Thoracic aorta (tissue), 2 donors: ENCODE results near the gene GET4. TPM values are rescaled to one million over a fixed set of nuclear protein-coding genes. Genes with fewer than 3 reads are reported as not detected.

Source experiments
- ATAC-seq: fragments of 150-250 bp; one replicate; pipeline ENCODE4 v1.8.0; 2017; ENCODE audit warnings: low read depth; ENCODE audit not compliant: insufficient number of reproducible peaks, low FRiP score
- DNase-seq: peaks from one replicate; pipeline ENCODE4 v3.0.0-alpha.2; 2020; ENCODE audit warnings: low spot score
- H3K27ac ChIP-seq, 2 donors: fragments of 200-600 bp; sonication (generic); 1 replicate in 1 of 2; 2 replicates in 1 of 2; pipeline ENCODE4 v1.5.1; 2016; ENCODE audit warnings: mild to moderate bottlenecking in 2 of 2, moderate library complexity in 2 of 2
- H3K27me3 ChIP-seq: fragments of 200-600 bp; sonication (generic); replicated peaks from 2 replicates; pipeline ENCODE4 v1.6.0; 2016; ENCODE audit warnings: mild to moderate bottlenecking; ENCODE audit not compliant: insufficient read depth
- H3K36me3 ChIP-seq: fragments of 200-600 bp; sonication (generic); one replicate; pipeline ENCODE4 v1.5.1; 2016
- H3K4me1 ChIP-seq, 2 donors: fragments of 200-600 bp; sonication (generic); 1 replicate in 1 of 2; 2 replicates in 1 of 2; pipeline versions ENCODE4 v1.5.1 to v1.6.0; 2016; ENCODE audit warnings: low read depth in 2 of 2, mild to moderate bottlenecking in 1 of 2; ENCODE audit not compliant: control insufficient read depth in 1 of 2
- H3K4me3 ChIP-seq: fragments of 200-600 bp; sonication (generic); 2 replicates; pipeline ENCODE4 v1.5.1; 2016; ENCODE audit warnings: mild to moderate bottlenecking
- H3K9me3 ChIP-seq: fragments of 200-600 bp; sonication (generic); 2 replicates; pipeline ENCODE4 v1.5.1; 2016
- CTCF ChIP-seq: fragments of 200-600 bp; sonication (generic); IDR thresholded peaks from one replicate; pipeline ENCODE4 v1.5.1; 2019; ENCODE audit warnings: antibody characterized with exemption
- total RNA-seq, 2 donors: library from RNA; depleted of rRNA; stranded (reverse); fragments of >200 nt; gene quantifications; one replicate each; pipeline versions ENCODE4 v1.1.0 to v1.2.3, GENCODE V29; 2016

The GET4 gene
- total RNA-seq, 2 donors from 2014 or later, result 26.9 to 28.4 TPM

- H3K27ac ChIP-seq, result no peak overlapping the region
- H3K4me1 ChIP-seq, result peaks cover 7 to 28% of the 10 kb centered on the region in 2 donors
- no peak overlapping the region for H3K4me3 ChIP-seq
- ATAC-seq (no peak), DNase-seq (no peak)
- H3K36me3 ChIP-seq, result peaks cover 33% of the 10 kb centered on the region
- no peaks in the 10 kb centered on the region for H3K27me3 ChIP-seq
- H3K9me3 ChIP-seq, result no peaks in the 10 kb centered on the region
- no peak for TF ChIP-seq CTCF
Measured at GRCh38 chr7:884191-885003, 8.0 kb downstream of the GET4 start.

- no peak for TF ChIP-seq CTCF
- Histone ChIP-seq H3K9me3 (no peaks in the 10 kb centered on the region), H3K27ac (no peak overlapping the region), H3K4me3 (no peak overlapping the region), H3K4me1 (peaks cover 7 to 21% of the 10 kb centered on the region in 2 donors), H3K36me3 (peaks cover 33% of the 10 kb centered on the region), H3K27me3 (no peaks in the 10 kb centered on the region)
- no peak for ATAC-seq
- no peak for DNase-seq
Measured at GRCh38 chr7:885261-885892, 9.0 kb downstream of the GET4 start.

- Histone ChIP-seq H3K27me3 (no peaks in the 10 kb centered on the region), H3K9me3 (no peaks in the 10 kb centered on the region), H3K27ac (no peak overlapping the region), H3K4me1 (peaks cover 7 to 21% of the 10 kb centered on the region in 2 donors), H3K4me3 (no peak overlapping the region), H3K36me3 (peaks cover 39% of the 10 kb centered on the region)
- no peak for TF ChIP-seq CTCF
- no peak for DNase-seq
- no peak for ATAC-seq
Measured at GRCh38 chr7:885893-886625, 9.7 kb downstream of the GET4 start.

GRCh38 chr7:886626-887487 is 10.5 kb downstream of the GET4 start:
- no peak for DNase-seq
- ATAC-seq, result no peak
- H3K4me1 ChIP-seq, result peaks cover 7 to 21% of the 10 kb centered on the region in 2 donors

More at GRCh38 chr7:886626-887487, 10.5 kb downstream of the GET4 start:
- Histone ChIP-seq H3K4me3 (no peak overlapping the region), H3K27me3 (no peaks in the 10 kb centered on the region), H3K9me3 (no peaks in the 10 kb centered on the region), H3K36me3 (peaks cover 47% of the 10 kb centered on the region), H3K27ac (no peak overlapping the region)
- TF ChIP-seq CTCF, result no peak
